ENCODE measurements around the gene PLA2R1.

PLA2R1 gene

DNA sequence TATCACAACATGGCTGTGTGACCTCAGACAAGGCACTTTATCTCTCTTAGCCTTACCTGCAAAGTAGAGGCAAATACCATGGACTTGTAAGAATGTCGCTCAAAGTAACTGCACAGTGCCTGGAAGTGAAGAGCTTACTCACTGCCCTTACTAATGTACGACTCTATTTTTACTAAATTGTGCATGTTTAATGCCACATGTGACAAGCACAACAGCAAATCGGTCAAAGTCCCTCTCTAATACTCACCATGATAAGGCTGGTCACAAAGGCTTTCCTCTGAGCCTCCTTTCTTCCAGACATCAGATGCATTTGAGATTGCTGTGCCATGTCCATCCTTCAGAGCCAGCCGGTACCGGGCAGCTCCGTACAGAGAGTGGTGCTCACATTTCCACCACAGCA is 164.0 kb downstream of the PLA2R1 start:
- in situ Hi-C loops (cut with MboI; ENCODE audit: low sequenced_read_pairs), result no loop called here

DNA sequence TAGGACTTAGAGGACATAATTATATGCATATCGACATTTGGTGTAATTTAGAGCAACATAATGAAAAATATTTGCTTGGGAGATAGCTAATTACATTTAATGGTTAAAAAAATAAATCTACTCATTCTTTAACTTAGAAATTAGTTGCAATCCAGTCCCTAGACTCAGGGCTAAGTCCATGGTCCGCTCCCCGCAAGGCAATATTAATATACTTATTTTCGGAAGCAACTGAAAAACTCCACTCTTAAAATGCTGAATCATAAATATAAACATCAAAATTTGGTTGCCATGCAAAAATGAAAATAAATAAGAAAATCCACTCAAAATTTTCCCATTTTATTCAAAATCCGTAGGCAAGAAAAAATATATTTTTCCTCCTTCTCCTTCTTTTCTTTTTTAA is 164.7 kb downstream of the PLA2R1 start:
- in situ Hi-C loops (cut with MboI; ENCODE audit: low sequenced_read_pairs), result no loop called here

DNA sequence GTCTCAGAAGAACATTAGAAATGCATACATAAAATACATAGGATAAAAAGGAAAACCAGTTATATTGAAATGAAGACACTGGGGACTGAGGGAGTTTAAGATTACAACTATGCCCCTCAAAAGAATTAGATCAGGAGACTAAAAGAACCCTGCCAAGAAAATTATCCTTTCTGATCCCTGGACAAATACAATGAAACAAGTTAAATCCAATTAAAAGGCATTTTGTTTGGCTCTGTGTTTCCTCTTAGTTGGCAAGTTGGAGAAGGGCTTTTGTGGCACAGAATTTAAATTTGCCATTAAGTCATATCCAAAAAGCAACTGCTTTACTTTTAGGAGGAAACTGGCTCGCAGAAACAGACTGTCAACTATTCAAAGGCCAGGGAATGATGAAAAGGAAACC is 165.3 kb downstream of the PLA2R1 start:
- in situ Hi-C loops (cut with MboI; ENCODE audit: low sequenced_read_pairs), result no loop called here

DNA sequence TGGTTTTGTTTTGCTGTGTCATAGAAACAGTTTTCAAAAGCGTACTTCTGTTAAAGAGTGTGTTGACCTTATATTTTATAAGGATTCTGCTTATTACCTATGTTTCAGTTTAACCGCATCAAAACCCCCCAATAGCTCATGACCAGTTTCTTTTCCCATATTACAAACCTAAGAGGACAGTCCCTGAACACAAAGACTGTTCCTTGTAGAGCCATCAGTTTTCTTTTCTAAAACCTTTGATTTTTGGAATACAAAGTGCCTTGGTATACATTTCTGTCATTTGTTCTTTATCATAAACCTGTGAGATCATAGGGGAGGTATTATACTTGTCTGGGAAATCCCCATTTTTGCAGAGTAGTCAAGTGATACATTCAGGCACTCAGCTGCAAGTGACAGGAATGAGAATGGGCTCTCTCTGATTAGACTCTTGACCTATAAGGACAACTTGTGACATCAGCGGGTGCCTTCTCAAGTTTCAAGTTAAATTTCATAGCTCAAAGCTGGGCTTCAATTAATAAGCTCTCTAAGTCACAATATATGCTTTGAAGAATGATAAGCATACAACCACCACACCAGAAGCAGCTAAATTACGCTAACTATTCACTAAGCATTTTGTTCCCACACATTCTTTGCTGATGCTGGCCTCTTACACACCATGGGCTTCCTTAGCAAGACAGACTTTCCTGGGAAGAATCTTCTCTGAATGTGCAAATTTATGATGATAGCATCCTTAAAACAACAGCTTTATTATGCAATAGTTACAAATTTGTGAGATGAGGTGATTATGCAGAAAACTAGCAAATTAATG is 167.0 kb downstream of the PLA2R1 start:
- in situ Hi-C loops (cut with MboI; ENCODE audit: low sequenced_read_pairs), result no loop called here

DNA sequence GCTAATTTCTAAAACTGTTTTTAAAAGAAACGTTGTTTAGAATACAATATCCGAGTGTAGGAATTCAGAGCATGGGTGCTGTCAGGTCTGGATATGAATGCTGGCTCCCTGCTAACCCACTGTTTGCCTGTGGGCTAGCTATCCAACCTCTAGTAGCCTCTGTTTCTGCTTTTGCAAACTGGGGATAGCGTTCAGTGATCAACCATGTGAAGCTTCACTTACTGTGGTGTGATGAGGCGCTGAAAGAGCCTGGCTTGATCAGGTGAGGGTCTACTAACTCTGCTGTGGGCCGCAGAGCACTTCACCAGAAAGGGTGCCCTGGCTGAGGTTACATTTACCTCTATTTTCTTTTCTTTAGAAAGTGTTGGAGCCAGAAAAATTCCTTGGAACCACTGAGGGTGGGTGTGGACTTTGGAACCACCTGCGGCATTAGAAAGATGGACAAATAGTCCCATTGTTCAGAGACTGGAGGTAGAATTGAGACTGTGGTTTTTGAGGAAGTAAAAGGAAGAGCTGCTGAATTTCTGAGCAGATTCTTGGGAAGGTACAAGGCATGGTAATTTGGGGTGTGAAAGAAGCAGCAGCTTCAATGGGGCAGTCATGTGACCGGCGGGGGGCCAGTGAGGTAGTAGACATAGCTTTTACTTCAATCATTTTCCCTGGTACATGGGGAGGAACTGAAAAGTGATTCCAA is 168.1 kb downstream of the PLA2R1 start:
- in situ Hi-C loops (cut with MboI; ENCODE audit: low sequenced_read_pairs), result no loop called here

DNA sequence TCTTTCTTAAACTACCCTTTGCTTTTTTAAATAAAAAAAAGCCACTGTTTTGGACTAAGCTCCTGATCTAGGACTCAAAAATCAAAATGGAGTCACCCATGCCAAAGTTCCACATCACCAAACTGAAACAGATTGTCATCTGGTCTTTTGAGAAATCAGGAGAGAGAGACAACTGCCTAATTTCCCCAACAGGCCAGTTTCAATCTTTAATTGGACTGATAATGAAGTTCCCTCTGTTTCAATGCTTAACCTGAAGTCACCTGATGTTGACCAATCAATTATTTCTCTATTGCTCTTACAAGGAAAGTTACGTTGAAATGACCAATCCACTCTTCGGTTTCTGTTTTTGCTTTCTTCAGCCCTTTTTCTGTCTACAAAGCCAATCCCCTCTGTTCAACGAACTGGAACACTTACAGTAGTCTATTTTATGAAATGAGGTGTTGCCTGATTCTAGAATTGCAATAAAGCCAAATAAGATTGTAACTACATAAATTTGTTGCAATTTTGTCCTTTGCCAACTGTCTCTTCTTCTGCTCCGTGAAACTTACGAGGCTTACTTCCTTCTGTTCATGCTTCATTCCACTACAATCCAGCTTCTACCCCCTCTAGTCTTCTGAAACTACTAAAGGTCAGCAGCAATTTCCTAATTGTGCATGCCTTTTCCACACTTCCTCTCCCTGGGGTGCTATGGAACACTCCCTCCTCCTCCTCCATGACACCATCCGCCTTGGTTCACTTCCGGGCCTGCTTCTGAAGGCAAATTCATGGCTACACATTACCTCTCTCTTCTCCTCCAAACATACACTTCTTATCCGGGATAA is 169.2 kb downstream of the PLA2R1 start:
- in situ Hi-C loops (cut with MboI; ENCODE audit: low sequenced_read_pairs), result no loop called here

DNA sequence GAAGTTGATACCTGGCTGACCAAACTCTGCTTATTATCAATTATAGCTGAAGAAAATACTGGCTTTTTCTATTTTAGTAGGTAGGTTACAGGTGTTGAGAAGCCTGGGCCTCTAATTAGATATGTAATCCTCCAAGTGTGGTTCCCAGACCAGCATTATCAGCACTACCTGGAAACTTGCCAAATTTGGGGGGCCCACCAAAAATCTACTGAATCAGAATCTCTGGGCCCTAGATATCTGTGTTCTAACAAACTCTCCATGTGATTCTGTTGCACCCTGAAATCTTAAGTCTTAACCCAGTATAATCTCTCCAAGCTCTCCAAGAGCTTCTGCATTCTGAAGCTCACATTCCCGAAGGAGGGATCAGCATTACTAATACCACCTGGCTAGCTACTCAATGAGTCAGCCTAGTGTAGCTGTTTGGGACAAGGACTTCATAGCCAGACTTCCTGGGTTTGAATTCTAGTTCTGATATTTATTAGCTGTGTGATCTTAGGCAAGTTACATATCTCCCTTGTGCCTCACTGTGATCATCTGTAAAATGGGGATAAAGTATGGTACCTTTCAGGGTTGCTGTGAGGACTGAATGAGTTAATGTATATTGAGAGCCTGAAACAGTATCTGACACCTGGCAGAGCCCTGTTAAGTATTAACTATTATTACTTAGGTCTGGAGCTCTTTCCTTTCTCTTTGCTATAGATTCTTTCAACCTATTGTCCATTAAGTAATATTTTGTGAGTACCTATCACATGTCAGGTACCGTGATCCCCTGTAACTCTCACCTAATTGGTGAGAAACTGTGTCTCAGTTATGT is 170.3 kb downstream of the PLA2R1 start:
- in situ Hi-C loops (cut with MboI; ENCODE audit: low sequenced_read_pairs), result no loop called here

DNA sequence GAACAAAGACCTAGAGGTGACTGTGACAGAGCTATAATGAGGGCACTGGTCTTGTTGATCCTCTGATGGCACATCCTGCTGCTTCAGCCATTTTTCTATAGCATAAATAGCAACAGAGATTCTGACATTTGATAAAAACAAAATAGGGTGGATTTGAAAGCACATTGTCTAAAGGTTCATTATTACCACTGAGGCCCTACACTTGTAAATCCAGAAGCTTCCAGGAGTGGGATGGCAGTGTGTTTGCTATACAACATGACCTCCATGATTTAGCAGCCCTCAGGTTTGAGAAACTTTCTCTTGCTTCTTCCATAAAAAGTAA is 171.2 kb downstream of the PLA2R1 start:
- in situ Hi-C loops (cut with MboI; ENCODE audit: low sequenced_read_pairs), result no loop called here

DNA sequence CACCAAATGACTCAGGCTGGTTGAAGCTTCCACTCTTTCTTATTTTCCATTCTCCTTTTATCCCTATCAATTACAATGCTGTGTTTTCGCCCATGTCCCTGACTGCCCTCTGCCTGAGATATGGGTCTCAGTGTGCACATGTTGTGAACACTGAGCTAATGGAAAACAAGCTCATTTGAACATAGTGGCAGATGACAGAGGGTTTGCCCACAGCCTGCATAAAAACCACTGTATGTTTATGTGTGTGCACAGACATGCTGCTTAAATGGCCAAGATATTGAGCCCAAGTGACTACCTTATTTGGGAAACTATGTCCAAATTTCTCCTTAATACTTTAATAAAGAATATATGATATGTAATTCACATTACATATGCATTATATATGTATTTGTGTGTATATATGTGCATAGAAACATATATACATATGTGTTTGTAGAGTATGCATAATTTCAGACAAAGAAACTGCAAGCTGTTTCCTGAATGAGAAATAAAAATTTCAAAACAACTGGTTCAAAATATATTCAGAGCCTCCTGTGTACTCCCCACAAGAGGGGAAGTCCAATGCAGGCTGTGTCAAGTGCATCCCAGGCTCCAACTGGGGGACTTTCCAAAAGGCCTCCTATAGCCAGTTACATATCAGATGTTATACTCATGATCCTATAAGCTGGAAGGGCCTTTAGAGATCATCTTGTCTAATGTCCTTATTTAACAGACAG is 171.7 kb downstream of the PLA2R1 start:
- in situ Hi-C loops (cut with MboI; ENCODE audit: low sequenced_read_pairs), result no loop called here

DNA sequence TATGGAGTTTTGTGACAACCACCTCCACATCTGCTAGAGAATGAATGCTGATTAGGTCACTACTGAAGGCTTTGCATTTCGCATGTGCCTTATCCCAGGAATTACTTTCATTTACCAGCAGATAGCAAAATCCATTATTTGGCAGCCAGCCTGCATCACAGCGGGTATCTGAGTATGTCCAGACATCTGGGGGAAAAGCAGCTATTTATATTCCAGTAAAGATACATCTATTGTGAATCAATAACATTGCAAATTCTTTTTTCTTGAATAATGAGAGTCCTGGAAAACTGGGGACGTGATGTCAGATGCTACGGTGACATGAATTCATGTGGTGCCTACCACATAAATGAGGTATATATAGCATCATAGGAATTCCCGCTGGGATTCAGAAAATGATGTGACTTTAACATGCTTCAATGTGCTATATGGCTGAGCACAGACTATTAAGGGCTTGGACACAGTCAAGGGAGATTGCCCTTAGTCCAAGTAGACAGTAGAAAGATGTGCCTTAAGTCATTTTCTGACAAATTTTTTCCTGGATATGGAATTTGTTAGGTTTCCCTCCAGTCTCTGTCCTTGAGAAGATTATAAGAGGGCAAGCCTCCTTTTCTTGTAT is 180.2 kb downstream of the PLA2R1 start:
- in situ Hi-C loops (cut with MboI; ENCODE audit: low sequenced_read_pairs), result no loop called here
